Upper lobe of right lung (tissue), 1 donor: Measurements from ENCODE around the gene RTF2. TPM values are rescaled to one million over a fixed set of nuclear protein-coding genes. Genes with fewer than 3 reads are reported as not detected.
"Not testable (repeated sequence)": the region's sequence is repeated elsewhere in the genome, so short reads cannot be mapped to it uniquely, and the experiment has no call there.

Experiments used
- ATAC-seq: fragments of 200-7000 bp; cut with Tn5 transposase; one replicate; pipeline ENCODE4 v1.9.1; 2020; ENCODE audit warnings: mild to moderate bottlenecking, moderate library complexity
- DNase-seq: peaks from one replicate; pipeline ENCODE4 v3.0.0-alpha.2; 2020
- H3K27ac ChIP-seq: fragments of 200-600 bp; one replicate; pipeline ENCODE4 v1.8.0; 2022
- H3K27me3 ChIP-seq: fragments of 200-600 bp; one replicate; pipeline ENCODE4 v1.8.0; 2022; ENCODE audit warnings: mild to moderate bottlenecking
- H3K36me3 ChIP-seq: fragments of 200-600 bp; one replicate; pipeline ENCODE4 v1.8.0; 2022
- H3K4me1 ChIP-seq: fragments of 200-600 bp; one replicate; pipeline ENCODE4 v1.8.0; 2022
- H3K4me3 ChIP-seq: fragments of 200-600 bp; one replicate; pipeline ENCODE4 v1.8.0; 2022; ENCODE audit warnings: mild to moderate bottlenecking
- H3K9me3 ChIP-seq: fragments of 200-600 bp; one replicate; pipeline ENCODE4 v1.8.0; 2022
- CTCF ChIP-seq: fragments of 200-600 bp; IDR thresholded peaks from one replicate; pipeline ENCODE4 v1.8.0; 2022; ENCODE audit warnings: antibody characterized with exemption
- intact Hi-C: fragments of 100-400 bp; cut with DNase I; formaldehyde crosslinking; loops from one replicate; pipeline ENCODE4 v1.11.0; 2022
- total RNA-seq: library from RNA; stranded (reverse); fragmentation: NEBNext Ultra II Directional; extraction: Animal tissue kit (Norgen Biotek cat#: 25700); gene quantifications from one replicate; pipeline ENCODE4 v1.2.1, GENCODE V29; 2021
- donor health status: DM: no; HTN: yes; CAD: no; lungs with severe emphysema.

Gene RTF2
- total RNA-seq, 1 donor from 2014 or later, result 77.4 TPM

GRCh38 chr20:56558968-56559367 is 90.5 kb downstream of the RTF2 start:
- H3K4me3 ChIP-seq, result no peak overlapping the region
- peaks cover 7% of the 10 kb centered on the region for H3K4me1 ChIP-seq
- intact Hi-C loops, result no loop called here
- DNase-seq, result no peak
- H3K27me3 ChIP-seq, result no peaks in the 10 kb centered on the region
- TF ChIP-seq CTCF, result no peak
- H3K27ac ChIP-seq, result no peak overlapping the region
- H3K36me3 ChIP-seq, result no peaks in the 10 kb centered on the region
- H3K9me3 ChIP-seq, result no peaks in the 10 kb centered on the region
- ATAC-seq, result no peak

GRCh38 chr20:56564526-56564925 is 96.1 kb downstream of the RTF2 start:
- intact Hi-C loops, H3K27ac ChIP-seq, H3K4me1 ChIP-seq, H3K27me3 ChIP-seq, DNase-seq, ATAC-seq, H3K9me3 ChIP-seq, H3K36me3 ChIP-seq, H3K4me3 ChIP-seq: not testable (repeated sequence)

- TF ChIP-seq CTCF, result no peak
- H3K9me3 ChIP-seq, result no peaks in the 10 kb centered on the region
- no peaks in the 10 kb centered on the region for H3K4me1 ChIP-seq
- H3K27ac ChIP-seq, result no peak overlapping the region
- no peak overlapping the region for H3K4me3 ChIP-seq
- ATAC-seq (no peak), DNase-seq (no peak)
- H3K27me3 ChIP-seq, result no peaks in the 10 kb centered on the region
- H3K36me3 ChIP-seq, result no peaks in the 10 kb centered on the region
- intact Hi-C loops, result no loop called here
Measured at GRCh38 chr20:56565511-56565910, 97.1 kb downstream of the RTF2 start.

- ATAC-seq (no peak), DNase-seq (no peak)
- intact Hi-C loops, result no loop called here
- Histone ChIP-seq H3K4me3 (no peak overlapping the region), H3K4me1 (no peaks in the 10 kb centered on the region), H3K36me3 (no peaks in the 10 kb centered on the region), H3K27me3 (no peaks in the 10 kb centered on the region), H3K27ac (no peak overlapping the region), H3K9me3 (no peaks in the 10 kb centered on the region)
- TF ChIP-seq CTCF, result no peak
Measured at GRCh38 chr20:56566621-56567020, 98.2 kb downstream of the RTF2 start.

Other genes starting within 250 kb of the RTF2 start
- not detected for gene MC3R, start 219.9 kb upstream of the RTF2 start, total RNA-seq
- gene FAM210B, start 109.7 kb upstream of the RTF2 start, total RNA-seq, result 39.5 TPM
- 1.5 TPM for gene AURKA, start 76.4 kb upstream of the RTF2 start, total RNA-seq
- 27.8 TPM for gene CSTF1, start 76.0 kb upstream of the RTF2 start, total RNA-seq
- 40.2 TPM for gene CASS4, start 56.4 kb upstream of the RTF2 start, total RNA-seq
- 0.87 TPM for gene FAM209A, start 56.1 kb downstream of the RTF2 start, total RNA-seq
- not detected for gene FAM209B, start 64.6 kb downstream of the RTF2 start, total RNA-seq
- gene TFAP2C, start 160.7 kb downstream of the RTF2 start, total RNA-seq, result 5.2 TPM